GM19240 (cell line): ENCODE results near the gene PALM.
A peak's percentile ranks its signal among the peaks of the same experiment; 100 is the strongest.

Source experiments
- DNase-seq: peaks from one replicate; pipeline ENCODE4 v3.0.0; 2011; ENCODE audit warnings: low spot score; ENCODE audit not compliant: insufficient read length

PALM gene

DNA sequence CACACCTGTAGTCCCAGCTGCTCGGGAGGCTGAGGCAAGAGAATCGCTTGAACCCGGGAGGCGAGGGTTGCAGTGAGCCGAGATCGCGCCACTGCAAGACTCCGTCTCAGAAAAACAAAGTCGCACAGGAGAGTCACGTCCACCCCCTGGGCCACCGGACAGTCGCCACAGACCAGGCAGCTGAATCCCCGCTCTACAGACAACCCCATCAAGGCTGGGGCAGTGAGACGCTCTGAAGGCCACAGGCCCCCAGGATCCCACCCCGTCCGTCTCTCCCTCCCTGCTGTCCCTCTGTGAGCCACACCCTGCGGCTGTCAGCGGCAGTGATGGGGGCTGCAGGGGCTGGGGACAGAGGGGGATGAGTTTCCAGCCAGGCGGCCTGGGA is 73.1 kb downstream of the PALM start:
- DNase-seq: no peak

DNA sequence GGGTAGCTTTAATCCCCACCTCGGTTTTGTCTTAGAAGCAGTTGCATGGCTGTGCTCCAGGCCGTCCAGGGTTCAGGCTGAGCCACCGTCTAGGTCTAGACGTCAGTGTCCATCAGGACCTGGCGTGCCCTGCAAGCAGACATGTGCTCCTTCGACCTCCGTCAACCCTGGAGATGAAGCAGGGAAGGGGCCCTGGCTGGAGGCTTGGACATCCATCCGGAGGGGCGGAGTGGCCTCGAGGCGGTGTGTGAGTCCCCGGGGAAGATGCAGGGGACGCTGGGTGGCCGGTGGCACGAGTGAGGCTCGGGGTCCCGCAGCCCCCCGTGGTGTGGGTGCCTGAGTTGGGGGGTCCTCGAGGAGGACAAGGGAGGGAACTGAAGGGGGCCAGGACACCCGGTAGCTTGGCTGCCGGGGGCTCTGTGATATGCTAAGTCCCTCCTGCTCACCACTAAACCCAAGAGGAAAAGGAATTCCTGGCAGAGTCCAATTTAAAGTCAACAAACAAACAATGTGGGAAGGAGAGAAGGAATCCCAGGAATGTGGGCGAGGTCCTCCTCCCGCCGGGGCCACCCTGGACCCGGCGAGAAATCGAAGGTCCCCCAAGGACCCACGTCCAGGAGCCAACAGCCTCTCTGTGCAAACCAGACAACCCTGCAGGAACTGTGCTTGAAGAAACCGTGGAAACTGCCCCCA is 73.6 kb downstream of the PALM start:
- DNase-seq: no peak

DNA sequence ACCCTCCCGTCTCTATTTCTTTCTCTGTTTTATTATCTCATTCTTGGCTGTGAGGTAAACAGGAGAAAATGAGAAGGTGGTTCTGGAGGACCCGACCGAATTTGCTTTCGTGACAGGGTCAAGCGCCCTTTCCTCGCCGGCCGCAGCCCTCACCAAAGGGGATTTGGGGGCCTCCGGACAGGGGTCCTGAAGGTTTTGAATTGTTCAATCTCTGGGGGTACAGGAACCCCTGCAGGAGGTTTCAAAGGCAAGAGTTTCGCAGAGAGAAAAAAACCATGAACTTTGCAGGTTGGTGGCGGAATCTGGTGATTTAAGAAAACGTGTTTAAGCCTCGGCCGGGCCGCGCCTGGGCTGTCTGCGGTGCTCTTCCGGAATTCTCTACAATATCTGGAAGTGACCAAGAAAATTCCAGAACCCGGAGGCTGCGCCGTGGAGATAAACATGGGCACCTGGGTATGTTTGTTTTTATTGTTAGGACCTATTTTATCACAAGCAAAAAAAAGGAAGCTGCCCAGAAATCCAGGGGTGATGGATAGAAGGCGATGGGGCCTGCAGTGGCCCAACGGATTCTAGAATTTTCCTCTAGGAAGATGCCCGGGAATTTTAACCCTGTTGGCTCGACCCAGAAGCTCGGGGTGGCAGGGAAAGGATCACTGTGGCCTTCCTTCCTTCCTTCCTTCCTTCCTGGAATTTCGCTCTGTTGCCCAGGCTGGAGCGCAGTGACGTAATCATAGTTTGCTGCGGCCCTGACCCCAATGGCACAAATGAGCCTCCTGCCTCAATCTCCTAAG is 74.3 kb downstream of the PALM start:
- DNase-seq: no peak

DNA sequence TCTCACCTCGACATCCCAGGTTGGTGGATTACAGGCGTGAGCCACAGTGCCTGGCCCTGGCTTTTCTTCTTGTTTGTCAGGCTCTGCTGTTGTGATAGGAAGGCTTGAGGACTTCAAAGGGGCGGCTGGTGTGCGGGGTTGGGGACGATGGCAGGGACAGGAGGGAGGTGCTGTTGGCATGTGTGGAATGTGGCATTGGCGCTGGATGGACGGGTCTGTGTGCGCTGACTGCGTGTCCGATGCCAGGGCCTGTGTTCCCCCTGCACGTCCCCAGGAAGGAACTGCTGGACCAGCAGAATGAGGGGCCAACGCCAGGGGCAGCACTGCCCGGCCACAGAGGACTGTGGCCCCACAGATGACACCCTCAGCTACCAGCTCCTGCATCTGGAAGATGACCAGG is 75.8 kb downstream of the PALM start:
- no peak for DNase-seq

DNA sequence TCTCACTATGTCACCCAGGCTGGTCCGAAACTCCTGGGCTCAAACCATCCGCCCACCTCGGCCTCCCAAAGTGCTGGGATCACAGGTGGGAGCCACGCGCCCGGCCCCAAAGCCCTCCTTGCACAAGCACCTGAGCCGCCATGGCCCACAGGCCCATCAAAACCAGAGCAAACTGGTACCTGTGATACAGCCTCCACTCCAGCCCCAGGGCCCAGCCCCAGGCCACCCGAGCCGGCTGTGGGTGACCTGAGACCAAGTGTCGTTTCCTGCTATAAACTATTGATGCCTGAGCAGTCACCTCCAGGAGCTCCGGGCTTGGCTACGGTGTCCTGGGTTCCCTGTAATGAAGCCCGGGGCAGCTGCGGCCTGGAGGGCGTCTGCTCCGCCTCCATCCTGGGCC is 78.8 kb downstream of the PALM start:
- no peak for DNase-seq

DNA sequence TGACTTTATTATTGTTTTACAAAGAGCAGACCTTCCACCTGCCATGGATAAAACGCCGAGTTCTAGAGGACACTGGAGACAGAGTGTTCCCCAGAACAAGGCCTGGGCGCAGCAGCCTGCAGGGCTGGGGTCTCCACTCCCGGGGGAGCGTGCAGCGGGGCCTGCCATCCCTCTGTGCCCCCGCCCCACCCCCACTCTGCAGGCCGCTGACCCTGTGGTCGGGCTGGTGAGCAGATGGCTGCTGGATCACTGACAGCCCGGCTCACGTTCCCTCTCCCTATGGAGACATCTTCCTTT is 79.9 kb downstream of the PALM start:
- DNase-seq: no peak

DNA sequence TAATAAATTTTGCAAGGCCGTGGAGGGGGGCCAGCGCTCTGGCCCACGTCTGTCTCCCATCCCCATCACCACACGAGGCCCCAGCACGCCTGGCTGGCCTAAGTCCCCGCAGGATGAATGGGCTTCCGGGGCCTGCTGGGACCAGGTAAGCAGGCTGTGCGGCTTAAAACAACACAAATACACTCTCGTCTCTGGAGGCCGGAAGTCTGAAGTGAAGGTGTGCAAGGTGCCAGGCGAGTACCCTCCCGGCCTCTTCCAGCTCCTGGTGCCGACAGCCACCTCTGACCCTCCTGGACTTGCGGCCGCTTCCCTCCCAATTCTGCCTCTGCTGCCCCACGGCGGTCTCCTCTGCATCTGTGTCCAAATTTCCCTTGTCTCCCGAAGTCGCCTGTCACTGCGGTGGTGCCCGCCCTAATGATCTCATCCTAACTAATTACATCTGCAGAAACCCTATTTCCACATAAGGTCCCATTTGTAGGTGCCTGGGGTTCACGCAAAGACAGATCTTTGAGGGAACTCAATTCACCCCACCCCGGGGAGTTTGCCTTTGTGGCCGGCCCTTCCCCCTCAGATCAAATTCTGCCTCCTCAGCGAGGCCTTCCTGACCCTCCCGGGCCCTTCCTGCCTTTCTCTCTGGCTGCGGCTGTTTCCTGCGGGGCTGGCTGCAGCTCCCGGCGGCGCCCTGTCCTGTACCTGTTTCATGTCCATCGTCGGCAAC is 80.4 kb downstream of the PALM start:
- no peak for DNase-seq

DNA sequence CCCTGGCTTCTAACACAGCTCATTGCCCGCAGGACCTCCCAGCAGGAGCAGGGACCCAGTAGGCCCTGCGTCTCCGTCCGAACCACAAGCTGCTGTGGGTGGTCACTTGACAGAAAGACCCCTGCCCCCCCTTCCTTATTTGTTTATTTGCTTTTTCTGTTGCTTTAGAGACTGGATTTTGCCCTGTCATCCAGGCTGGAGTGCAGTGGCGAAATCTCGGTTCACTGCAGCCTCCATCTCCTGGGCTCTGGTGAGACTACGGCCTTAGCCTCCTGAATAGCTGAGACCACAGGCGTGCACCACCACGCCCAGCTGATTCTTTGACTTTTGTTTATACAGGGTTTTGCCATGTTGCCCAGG is 80.9 kb downstream of the PALM start:
- no peak for DNase-seq

DNA sequence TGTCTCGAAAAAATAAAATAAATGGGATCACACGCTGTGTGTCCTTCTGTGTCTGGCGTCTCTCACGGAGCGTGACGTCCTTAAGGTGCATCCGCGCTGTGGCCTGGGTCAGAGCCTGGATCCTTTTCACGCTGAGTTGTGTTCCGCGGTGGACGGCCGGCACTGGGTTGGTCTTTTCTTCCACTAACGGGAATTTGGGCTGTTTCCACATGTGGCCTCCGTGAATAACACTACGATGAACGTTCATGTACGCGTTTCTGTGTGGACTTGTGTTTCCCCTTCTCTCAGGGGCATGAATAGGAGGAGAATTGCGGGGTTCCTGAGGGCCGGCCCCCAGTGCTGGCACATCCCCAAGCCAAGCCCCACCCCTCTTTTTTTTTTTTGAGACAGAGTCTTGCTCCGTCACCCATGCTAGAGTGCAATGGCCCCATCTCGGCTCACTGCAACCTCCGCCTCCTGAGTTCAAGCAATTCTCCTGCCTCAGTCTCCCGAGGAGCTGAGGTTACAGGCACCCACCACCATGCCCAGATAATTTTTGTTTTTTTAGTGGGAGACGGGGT is 82.4 kb downstream of the PALM start:
- DNase-seq: no peak

DNA sequence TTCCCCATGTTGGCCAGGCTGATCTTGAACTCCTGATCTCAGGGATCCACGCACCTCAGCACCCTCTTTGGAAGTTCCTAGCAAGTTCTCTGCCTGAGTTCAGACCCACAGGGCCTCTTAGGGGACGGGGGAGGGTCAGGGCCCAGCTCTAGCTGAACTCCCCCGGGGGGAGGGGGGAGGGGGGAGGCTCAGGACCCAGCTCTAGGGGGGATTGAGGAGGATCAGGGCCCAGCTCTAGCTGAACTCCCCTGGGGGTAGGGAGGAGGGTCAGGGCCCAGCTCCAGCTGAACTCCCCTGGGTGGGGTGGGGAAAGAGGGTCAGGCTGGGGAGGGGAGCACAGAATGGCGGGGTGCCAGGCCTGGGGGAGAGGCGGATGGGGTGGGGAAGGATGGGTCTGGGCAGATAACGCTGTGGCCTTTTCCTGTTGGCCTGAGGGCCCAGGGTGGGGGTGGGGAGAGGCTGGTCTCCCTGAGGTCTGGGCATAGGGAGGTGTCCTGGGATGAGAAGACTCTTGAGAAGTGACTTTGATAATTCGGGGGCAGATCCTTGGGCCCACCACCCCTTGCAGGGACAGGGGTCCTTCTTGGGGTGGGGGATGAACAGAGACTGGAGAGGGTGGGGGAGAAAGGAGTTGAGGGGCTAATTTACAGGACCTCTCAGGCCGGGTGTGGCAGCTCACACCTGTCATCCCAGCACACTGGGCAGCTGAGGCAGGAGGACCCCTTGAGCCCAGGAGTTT is 83.0 kb downstream of the PALM start:
- no peak for DNase-seq

DNA sequence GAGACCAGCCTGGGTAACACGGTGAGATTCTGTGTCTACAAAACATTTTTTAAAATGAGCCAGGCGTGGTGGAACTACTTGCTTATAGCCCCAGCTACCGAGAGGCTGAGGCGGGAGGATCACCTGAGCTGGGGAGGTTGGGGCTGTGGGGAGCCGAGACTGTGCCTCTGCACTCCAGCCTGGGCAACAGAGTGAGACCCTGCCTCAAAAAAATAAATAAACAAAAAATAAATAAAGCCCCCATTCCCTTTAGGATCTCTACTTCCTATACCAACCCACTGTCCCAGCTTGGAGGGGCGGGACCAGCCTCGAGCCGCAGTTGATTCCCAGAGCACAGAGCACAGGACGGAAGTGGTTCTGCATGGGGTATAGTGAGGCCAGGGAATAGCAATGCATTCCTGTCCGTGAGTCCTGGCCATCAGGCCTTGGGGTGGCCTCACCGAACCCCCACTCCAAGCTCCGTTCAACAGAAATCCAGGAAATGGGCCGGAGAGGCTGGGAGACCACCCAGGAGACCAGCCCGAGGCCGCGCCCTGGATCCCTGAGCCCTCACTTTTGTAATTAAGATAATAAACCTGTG is 83.7 kb downstream of the PALM start:
- no peak for DNase-seq

DNA sequence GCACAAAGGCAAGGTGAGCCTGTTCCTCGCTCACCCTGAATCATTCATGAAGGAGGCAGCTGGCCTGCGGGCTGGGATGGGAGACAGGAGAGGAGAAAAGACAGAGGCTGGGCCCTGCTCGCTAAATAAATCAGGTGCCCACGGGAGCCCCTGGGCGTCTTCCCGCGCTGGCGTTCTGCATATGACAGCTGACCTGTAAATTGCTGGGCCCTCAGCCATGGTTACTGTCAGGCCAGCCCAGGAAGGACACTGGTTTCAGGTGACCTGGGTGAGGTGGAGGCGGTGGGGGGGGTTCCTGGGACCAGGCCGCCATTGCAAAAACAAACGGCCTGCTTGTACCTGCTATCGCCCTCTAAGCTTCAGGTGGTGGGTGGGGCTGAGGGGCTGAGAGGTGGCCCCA is 85.1 kb downstream of the PALM start:
- no peak for DNase-seq

DNA sequence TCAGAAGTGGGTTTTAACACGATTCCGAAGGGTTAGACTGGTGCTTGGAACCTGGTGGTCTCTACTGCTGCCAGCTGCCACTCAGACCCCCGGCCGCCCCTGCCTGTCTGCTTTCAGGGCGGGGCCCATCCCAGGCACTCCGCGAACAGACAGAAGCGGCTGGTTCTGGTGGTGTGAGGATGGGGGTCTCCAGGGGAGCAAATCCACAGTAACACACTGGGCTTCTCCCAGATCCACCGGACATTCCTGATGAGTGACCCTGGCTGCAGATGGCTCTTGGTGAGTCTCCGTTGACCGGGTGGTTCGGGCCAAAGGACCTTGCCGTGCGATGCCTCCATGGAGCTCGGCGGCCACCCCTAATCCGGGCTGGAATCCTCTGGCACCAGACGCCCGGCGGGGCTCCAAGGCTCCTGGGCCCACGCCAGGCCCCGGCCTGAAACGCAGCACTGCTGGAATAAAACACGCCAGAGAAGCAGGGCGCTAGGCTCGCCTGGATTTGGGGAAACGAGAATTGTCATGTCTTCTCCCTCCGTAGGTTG is 86.4 kb downstream of the PALM start:
- no peak for DNase-seq

DNA sequence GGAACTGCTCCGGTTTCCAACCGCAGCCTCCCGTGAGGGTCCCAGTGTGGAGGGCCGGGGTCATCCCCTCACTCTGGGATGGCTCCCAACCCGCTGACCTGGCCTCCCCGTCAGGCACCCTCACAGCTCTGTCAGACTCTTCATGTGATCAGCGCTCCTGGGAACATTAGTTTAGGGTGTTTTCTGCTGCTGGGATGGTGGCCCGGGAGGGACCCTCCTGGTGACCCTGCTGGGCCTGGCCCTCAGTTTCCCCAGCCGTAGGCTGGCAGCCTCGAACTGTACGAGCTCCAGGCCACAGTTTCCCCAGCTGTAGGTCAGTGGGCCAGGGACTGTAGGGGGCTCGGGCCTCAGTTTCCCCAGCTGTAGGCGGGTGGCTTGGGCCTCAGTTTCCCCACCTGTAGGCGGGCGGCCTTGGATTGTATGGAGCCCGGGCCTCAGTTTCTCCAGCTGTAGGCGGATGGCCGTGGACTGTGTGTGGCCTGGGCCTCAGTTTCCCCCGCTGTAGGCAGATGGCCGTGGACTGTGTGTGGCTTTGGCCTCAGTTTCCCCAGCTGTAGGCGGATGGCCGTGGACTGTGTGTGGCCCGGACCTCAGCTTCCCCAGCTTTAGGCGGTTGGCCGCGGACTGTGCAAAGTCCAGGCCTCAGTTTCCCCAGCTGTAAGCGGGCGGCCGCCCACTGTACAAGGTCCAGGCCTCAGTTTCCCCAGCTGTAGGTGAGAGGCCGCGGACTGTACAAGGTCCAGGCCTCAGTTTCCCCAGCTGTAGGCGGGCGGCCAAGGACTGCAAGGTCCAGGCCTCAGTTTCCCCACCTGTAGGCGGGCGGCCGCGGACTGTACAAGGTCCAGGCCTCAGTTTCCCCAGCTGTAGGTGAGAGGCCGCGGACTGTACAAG is 87.2 kb downstream of the PALM start:
- DNase-seq: no peak

DNA sequence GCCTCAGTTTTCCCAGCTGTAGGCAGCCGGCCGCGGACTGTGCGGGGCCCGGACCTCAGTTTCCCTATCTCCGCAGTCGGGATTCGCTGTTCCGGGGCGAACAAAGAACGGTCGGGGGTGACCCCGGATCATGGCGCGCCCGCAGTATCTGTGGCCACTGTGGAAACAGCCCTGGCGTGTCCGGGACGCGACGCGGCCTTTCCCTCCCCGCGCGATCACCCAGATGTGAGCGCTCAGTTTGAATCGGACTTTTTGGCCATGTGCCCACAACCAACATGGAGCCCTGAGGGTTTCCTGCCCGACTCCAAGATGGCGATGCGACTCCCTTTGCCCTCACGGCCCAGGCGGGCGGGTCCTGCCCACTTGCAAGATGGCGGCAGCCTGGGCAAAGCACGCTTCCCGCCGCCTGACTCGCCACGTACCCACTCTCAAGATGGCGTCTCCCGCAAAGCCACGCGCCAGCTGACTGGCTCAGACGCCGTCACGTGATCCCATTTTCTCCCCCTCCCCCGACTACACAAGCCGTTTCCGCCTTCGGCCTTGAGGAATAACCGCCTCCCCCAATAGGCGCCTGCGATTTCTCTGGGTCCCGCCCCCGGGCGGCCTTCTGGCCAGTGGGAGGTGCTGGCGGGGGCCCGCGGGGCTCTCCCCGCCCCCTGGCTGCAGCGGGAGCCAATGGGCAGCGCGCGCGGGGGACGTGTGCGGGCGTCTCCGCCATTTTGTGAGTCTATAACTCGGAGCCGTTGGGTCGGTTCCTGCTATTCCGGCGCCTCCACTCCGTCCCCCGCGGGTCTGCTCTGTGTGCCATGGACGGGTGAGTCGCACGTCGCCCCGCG is 88.2 kb downstream of the PALM start, which contains the start of gene PTBP1:
Gene PTBP1 (plus strand): TSS at position 761 of the 836 bp plus-strand sequence. CDS start 46 bp downstream, at position 807.
- DNase-seq: peak; percentile 99
